Umbilical cord (tissue), 2 donors: ENCODE measurements around the gene EEA1. TPM values are rescaled to one million over a fixed set of nuclear protein-coding genes. Genes with fewer than 3 reads are reported as not detected.
"Not testable (repeated sequence)": the region's sequence is repeated elsewhere in the genome, so short reads cannot be mapped to it uniquely, and the experiment has no call there.

ENCODE experiments used
- DNase-seq: peaks from one replicate; pipeline ENCODE4 v3.0.0-alpha.2; 2015; ENCODE audit warnings: low spot score
- total RNA-seq: library from RNA; depleted of rRNA; stranded (reverse); fragments of >200 nt; gene quantifications from one replicate; pipeline ENCODE4 v1.2.3, GENCODE V29; 2014; ENCODE audit warnings: low replicate concordance; ENCODE audit not compliant: insufficient read depth

The EEA1 gene
- total RNA-seq, 1 donor from 2014 or later: 28.2 TPM

- no peak for DNase-seq
These were observed 118.7 kb downstream of the EEA1 start for GRCh38 chr12:92810370-92810769.

- no peak for DNase-seq
These were observed 125.2 kb downstream of the EEA1 start for GRCh38 chr12:92803903-92804302.

- no peak for DNase-seq
These were observed 126.2 kb downstream of the EEA1 start for GRCh38 chr12:92802906-92803305.

GRCh38 chr12:92796650-92797049 is 132.4 kb downstream of the EEA1 start:
- DNase-seq: no peak

DNA sequence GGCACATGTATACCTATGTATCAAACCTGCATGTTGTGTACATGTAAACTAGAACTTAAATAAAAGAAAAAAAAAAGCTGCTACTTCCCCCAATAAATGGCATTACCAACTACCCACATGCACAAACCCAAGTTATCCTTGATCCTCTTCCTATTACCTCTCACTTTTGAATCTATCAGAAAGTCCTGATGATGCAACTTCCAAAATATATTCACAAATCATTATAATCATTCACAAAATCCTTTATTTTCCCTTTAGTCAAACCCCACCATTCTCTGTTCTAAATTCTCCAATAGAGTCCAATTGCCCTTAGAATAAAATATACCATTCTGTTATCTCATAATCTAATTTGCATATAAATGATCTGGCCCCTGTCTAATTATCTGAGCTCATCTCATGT is 134.3 kb downstream of the EEA1 start:
- no peak for DNase-seq

DNA sequence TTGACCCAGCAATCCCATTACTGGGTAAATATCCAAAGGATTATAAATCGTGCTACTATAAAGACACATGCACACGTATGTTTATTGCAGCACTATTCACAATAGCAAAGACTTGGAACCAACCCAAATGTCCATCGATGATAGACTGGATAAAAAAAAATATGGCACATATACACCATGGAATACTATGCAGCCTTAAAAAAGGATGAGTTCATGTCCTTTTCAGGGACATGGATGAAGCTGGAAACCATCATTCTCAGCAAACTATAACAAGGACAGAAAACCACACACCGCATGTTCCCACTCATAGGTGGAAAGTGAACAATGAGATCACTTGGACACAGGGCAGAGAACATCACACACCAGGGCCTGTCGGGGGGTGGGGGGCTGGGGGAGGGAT is 134.7 kb downstream of the EEA1 start:
- DNase-seq: not testable (repeated sequence)

- no peak for DNase-seq
These were observed 143.1 kb downstream of the EEA1 start for GRCh38 chr12:92786045-92786444.

DNA sequence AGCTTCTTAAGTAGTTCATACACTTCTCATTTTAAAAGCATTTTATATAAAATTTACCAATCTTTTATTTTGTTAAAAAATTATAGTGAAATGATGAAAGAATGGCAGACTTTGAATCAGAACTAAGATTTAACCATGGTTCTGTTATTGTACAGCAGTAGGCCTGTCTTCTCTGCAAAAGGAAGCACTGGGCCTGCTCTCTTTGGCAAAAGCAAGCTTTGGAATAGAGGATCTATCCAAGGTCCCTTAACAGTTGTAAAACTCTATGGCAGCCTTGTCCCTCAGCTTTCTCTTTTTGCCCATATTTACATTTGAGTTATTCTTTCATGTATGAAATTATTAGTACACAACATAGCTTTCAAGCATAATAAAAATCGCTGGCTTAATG is 143.5 kb downstream of the EEA1 start:
- DNase-seq: no peak

DNA sequence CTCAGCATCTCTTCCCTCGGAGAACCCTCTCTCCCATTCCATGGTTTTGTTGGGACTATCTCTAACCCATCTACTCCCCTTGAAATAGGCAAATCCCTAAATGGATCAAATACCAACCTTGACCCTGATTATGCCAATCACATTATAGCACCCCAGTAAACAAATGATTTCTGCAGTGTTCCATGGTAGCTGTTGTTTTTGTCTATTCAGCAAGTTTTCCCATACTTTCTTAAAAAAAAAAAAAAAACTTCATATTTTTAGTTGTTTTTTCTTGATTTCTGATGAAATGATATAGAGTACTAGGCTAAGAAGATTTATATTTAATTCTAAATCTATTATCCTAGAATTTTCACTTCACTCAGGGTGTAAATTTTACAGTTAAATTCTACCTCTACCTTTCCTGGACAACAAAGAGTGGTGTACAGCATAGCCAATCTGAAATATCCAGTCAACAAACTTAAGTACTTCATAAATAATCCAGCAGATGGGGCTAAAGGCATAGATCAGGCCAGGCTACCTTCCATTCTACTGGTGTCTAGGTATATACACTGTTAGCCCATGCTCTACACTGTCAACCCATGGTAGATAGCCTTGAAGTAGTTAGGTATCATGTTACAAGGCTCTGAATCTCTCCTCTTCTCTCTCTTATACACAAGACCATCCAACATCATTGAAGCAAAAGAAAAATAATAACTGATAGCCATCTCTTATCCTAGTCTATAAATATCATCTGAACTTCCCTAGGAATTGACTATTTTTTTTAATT is 144.1 kb downstream of the EEA1 start:
- DNase-seq: peak; percentile 54

DNA sequence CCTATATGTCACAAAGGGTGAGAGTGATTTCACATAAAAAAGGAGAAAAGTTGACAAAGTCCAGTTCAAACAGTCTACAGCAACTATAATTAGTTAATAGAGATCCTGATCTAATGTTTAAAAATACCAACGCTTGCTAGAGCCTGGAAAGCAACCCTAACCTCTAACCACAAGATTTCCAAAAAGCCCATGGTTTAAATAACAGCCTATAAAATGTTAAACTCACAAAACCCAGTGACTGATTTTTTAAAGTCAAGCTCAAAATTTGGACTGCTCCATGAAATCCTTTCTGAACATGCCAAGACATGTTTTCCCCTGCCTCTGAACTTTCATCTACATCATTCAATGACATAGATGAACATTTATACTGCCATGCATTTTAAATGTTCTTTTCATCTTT is 144.7 kb downstream of the EEA1 start:
- DNase-seq: peak; percentile 71

GRCh38 chr12:92779902-92780301 is 149.2 kb downstream of the EEA1 start:
- no peak for DNase-seq

DNA sequence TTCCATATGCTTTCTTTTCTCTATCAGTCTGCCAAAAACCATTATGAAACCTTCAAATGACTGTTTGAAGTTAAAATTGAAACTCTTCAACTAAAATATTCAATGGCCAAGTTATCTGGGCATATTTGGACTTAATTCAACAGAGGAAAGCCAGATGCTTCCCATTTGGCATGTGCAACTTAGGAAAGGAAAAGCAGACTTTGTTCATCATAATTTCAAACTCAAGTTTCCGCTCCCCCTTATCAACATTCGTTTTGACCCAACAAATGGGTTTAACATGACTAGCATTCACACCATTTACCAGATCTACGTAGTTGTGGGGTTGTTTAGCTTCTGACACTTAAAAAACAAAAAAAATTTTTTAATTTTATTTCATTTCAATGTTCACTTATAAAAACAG is 150.6 kb downstream of the EEA1 start:
- peak; percentile 21 for DNase-seq

DNA sequence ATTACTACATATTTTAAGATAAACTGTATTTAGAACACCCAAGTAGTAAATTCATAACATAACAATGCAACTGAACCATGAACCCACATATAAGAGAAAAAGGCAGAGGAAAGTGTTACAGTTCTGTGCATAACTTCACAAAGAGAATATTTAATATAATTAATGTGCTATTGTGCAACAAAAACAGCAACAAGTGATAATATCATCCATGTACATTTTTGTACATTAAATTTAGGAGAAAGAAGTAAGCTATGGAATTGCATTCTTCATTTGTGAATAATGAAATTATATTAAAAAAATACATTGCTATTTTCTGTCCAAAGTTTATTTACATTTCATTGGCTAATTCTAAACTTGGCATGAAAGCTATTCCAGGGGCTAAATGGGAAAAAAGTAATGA is 153.7 kb downstream of the EEA1 start:
- no peak for DNase-seq

- DNase-seq: no peak
These were observed 158.1 kb downstream of the EEA1 start for GRCh38 chr12:92771001-92771400.

GRCh38 chr12:92769124-92769901 is 159.8 kb downstream of the EEA1 start:
- no peak for DNase-seq

DNA sequence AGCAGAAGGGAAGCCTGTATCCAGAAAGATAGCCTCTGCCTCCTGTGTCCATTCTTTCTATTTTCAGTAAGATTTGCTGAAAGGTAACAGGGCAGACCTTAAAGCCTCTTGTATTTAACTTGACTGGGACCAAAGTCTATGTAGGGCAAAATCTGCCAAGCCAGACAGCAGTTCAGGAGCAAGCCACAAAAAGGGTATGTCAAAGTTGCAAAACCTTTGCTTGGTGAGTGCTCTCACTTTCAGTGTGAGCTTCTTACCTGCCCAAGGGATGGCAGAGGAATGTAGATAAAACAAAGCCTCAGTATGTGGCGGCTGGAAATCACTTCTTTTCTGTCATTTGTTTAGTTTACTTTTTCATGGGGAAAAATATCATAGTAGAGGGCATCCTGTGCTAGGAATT is 163.2 kb downstream of the EEA1 start:
- DNase-seq: no peak

GRCh38 chr12:92764831-92765230 is 164.3 kb downstream of the EEA1 start:
- no peak for DNase-seq

DNA sequence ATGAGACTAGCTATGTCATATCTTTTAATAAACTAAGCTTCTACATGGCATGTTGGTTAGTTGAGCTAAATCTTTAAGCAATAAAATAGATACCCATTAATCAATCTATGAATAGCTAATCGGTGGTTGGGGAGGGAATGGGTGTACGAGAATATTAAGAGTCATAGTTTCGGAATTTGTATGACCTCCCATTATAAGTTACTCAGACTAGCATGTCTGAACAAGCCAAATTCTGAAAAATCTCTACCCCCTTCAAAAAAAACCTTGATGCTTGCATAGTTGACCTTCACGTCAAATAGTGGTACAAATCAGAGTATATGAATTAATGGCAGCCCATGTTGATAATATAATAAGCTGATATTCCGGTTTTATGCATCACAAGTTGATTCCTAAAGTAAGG is 166.3 kb downstream of the EEA1 start:
- no peak for DNase-seq

DNA sequence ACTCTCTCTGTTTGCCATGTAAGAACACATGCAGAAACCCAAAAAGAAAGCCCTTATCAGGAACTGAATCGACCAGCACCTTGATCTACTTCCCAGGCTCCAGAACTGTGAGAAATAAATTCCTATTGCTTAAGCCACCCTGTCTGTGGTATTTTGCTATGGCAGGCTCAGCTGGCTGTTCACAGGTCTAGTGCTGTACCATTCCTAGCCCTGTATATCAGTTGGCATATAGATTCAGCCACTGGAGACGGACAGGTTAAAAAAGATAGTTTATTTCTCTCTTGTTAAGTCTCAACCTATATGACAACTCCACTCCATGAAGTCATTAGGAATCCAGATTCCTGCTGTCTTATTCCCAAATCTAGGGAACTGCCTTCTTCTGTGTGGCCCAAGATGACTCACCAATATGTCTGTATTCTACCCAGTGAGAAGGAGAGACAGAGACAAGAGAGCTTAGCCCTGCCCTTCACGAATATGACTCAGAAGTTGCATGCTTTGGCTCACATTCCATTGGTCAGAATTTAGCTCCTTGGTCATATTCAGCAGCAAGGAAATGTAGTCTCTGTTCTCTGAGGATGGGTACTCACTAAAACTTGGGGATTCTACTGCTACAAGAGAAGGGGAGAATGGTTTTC is 169.3 kb downstream of the EEA1 start:
- DNase-seq: peak; percentile 28

GRCh38 chr12:92757597-92758121 is 171.4 kb downstream of the EEA1 start:
- no peak for DNase-seq

GRCh38 chr12:92756898-92757596 is 172.0 kb downstream of the EEA1 start:
- DNase-seq: no peak
